IPS-11a (cell line): ENCODE results near the gene AGAP6.
A peak's percentile ranks its signal among the peaks of the same experiment; 100 is the strongest.
"Not testable (repeated sequence)": the region's sequence is repeated elsewhere in the genome, so short reads cannot be mapped to it uniquely, and the experiment has no call there.

Experiments used
- H3K4me3 ChIP-seq: one replicate; pipeline ENCODE4 v1.5.1; 2013; ENCODE audit warnings: low read depth, low read length, control low read depth

The AGAP6 gene

GRCh38 chr10:49988376-49988775 lies at the start of gene AGAP6:
TSS of gene AGAP6 (plus strand) at chr10:49988406. CDS start at chr10:49988716, 310 bp downstream.
- H3K4me3 ChIP-seq: not testable (repeated sequence)

GRCh38 chr10:49941447-49942338 lies 46.5 kb upstream of the AGAP6 start, which contains the start of the genes PARG and TIMM23B:
TSS of gene PARG (minus strand) at chr10:49942027. CDS start at chr10:49941725, 302 bp downstream.
TSS of gene TIMM23B (plus strand) at chr10:49942053. CDS start at chr10:49942195, 142 bp downstream.
- H3K4me3 ChIP-seq: peak within 1 kb of the TSS; percentile 77

GRCh38 chr10:49942339-49942705 lies 45.9 kb upstream of the AGAP6 start:
- peak overlapping the region; percentile 77 for H3K4me3 ChIP-seq

- not testable (repeated sequence) for H3K4me3 ChIP-seq
Observed at GRCh38 chr10:49943607-49944006, 44.6 kb upstream of the AGAP6 start.

- H3K4me3 ChIP-seq: not testable (repeated sequence)
Observed at GRCh38 chr10:49948142-49948541, 40.1 kb upstream of the AGAP6 start.

- H3K4me3 ChIP-seq: not testable (repeated sequence)
Observed at GRCh38 chr10:49948737-49949136, 39.5 kb upstream of the AGAP6 start.

GRCh38 chr10:49952006-49952405 lies 36.2 kb upstream of the AGAP6 start:
- not testable (repeated sequence) for H3K4me3 ChIP-seq

- H3K4me3 ChIP-seq: not testable (repeated sequence)
Observed at GRCh38 chr10:49953122-49953521, 35.1 kb upstream of the AGAP6 start.

GRCh38 chr10:49970331-49970857 lies 17.8 kb upstream of the AGAP6 start:
- H3K4me3 ChIP-seq: not testable (repeated sequence)

- H3K4me3 ChIP-seq: not testable (repeated sequence)
Observed at GRCh38 chr10:49971466-49971865, 16.7 kb upstream of the AGAP6 start.

GRCh38 chr10:49972094-49972493 lies 16.1 kb upstream of the AGAP6 start:
- H3K4me3 ChIP-seq: not testable (repeated sequence)

GRCh38 chr10:49977756-49978155 lies 10.4 kb upstream of the AGAP6 start:
- H3K4me3 ChIP-seq: not testable (repeated sequence)

GRCh38 chr10:49987207-49987606 lies 999 bp upstream of the AGAP6 start:
- H3K4me3 ChIP-seq: not testable (repeated sequence)

GRCh38 chr10:49995321-49995720 lies 7.1 kb downstream of the AGAP6 start:
- H3K4me3 ChIP-seq: not testable (repeated sequence)

GRCh38 chr10:50014024-50014423 lies 25.8 kb downstream of the AGAP6 start:
- not testable (repeated sequence) for H3K4me3 ChIP-seq

GRCh38 chr10:50015596-50016220 lies 27.5 kb downstream of the AGAP6 start:
- not testable (repeated sequence) for H3K4me3 ChIP-seq

GRCh38 chr10:50016926-50017325 lies 28.7 kb downstream of the AGAP6 start:
- H3K4me3 ChIP-seq: not testable (repeated sequence)

- not testable (repeated sequence) for H3K4me3 ChIP-seq
Observed at GRCh38 chr10:50017646-50018045, 29.4 kb downstream of the AGAP6 start.

- not testable (repeated sequence) for H3K4me3 ChIP-seq
Observed at GRCh38 chr10:50019279-50019678, 31.1 kb downstream of the AGAP6 start.

- H3K4me3 ChIP-seq: not testable (repeated sequence)
Observed at GRCh38 chr10:50020451-50021024, 32.3 kb downstream of the AGAP6 start.

GRCh38 chr10:50021646-50022045 lies 33.4 kb downstream of the AGAP6 start:
- H3K4me3 ChIP-seq: no peak overlapping the region
